ENCODE data around the gene WDR53. TPM values are rescaled to one million over a fixed set of nuclear protein-coding genes. Genes with fewer than 3 reads are reported as not detected.
A peak's percentile ranks its signal among the peaks of the same experiment; 100 is the strongest.

WDR53 gene
- total and polyA plus RNA-seq, 9 of the 15 experiments (the other 6 are each of a cell fraction or from before 2014, with no cell fraction given): 13.0 to 34.5 (median 20.9) TPM

GRCh38 chr3:196518966-196519717 is 49.2 kb downstream of the WDR53 start (continued):
- TF ChIP-seq, protein P1, sequence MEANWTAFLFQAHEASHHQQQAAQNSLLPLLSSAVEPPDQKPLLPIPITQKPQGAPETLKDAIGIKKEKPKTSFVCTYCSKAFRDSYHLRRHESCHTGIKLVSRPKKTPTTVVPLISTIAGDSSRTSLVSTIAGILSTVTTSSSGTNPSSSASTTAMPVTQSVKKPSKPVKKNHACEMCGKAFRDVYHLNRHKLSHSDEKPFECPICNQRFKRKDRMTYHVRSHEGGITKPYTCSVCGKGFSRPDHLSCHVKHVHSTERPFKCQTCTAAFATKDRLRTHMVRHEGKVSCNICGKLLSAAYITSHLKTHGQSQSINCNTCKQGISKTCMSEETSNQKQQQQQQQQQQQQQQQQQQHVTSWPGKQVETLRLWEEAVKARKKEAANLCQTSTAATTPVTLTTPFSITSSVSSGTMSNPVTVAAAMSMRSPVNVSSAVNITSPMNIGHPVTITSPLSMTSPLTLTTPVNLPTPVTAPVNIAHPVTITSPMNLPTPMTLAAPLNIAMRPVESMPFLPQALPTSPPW (CRISPR knock-in tag; IDR thresholded peaks at IDR 0.05): peak; percentile 24; the same call in 1 of the 2 replicates
- 0 out of 2 replicates have a peak, but pooled peaks have one; percentile 14 for TF ChIP-seq FOXM1 (IDR thresholded peaks at IDR 0.05; ENCODE audit: low read depth)
- no peak for TF ChIP-seq FOXM1 (CRISPR knock-in tag; IDR thresholded peaks at IDR 0.05; ENCODE audit: low read depth)
- TF ChIP-seq, protein P2, sequence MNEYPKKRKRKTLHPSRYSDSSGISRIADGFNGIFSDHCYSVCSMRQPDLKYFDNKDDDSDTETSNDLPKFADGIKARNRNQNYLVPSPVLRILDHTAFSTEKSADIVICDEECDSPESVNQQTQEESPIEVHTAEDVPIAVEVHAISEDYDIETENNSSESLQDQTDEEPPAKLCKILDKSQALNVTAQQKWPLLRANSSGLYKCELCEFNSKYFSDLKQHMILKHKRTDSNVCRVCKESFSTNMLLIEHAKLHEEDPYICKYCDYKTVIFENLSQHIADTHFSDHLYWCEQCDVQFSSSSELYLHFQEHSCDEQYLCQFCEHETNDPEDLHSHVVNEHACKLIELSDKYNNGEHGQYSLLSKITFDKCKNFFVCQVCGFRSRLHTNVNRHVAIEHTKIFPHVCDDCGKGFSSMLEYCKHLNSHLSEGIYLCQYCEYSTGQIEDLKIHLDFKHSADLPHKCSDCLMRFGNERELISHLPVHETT (CRISPR knock-in tag; conservative IDR thresholded peaks at IDR 0.05 in 1 of 2, IDR thresholded peaks at IDR 0.05 in 1 of 2): no peak
- peak; percentile 96 for TF ChIP-seq ATF7 (IDR thresholded peaks at IDR 0.05)
- no peak for TF ChIP-seq ZNF197 (CRISPR knock-in tag; IDR thresholded peaks at IDR 0.05; ENCODE audit: low read depth)
- 0 out of 2 replicates have a peak, but pooled peaks have one; percentile 33 for TF ChIP-seq ZNF740 (CRISPR knock-in tag; IDR thresholded peaks at IDR 0.05)
- TF ChIP-seq ZNF740 (tag; IDR thresholded peaks at IDR 0.05): 0 out of 4 replicates have a peak, but pooled peaks of 1 of the 2 experiments have one; percentile 12
- TF ChIP-seq MLLT1 (IDR thresholded peaks at IDR 0.05): peak in 1 of 2 experiments; percentile 60; a peak in 1 of 4 replicates
- TF ChIP-seq RAD51 (IDR thresholded peaks at IDR 0.05; ENCODE audit: borderline replicate concordance, low read depth): peak; percentile 43; the same call in 1 of the 2 replicates
- TF ChIP-seq, protein P3, sequence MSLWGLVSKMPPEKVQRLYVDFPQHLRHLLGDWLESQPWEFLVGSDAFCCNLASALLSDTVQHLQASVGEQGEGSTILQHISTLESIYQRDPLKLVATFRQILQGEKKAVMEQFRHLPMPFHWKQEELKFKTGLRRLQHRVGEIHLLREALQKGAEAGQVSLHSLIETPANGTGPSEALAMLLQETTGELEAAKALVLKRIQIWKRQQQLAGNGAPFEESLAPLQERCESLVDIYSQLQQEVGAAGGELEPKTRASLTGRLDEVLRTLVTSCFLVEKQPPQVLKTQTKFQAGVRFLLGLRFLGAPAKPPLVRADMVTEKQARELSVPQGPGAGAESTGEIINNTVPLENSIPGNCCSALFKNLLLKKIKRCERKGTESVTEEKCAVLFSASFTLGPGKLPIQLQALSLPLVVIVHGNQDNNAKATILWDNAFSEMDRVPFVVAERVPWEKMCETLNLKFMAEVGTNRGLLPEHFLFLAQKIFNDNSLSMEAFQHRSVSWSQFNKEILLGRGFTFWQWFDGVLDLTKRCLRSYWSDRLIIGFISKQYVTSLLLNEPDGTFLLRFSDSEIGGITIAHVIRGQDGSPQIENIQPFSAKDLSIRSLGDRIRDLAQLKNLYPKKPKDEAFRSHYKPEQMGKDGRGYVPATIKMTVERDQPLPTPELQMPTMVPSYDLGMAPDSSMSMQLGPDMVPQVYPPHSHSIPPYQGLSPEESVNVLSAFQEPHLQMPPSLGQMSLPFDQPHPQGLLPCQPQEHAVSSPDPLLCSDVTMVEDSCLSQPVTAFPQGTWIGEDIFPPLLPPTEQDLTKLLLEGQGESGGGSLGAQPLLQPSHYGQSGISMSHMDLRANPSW (CRISPR knock-in tag; IDR thresholded peaks at IDR 0.05): peak; percentile 57; the same call in 1 of the 2 replicates
- TF ChIP-seq MTA3 (IDR thresholded peaks at IDR 0.05; ENCODE audit: borderline replicate concordance): 0 out of 2 replicates have a peak, but pooled peaks have one; percentile 32
- peak; percentile 64 for TF ChIP-seq NFIC (IDR thresholded peaks at IDR 0.05)
- no peak for TF ChIP-seq ZFP30 (CRISPR knock-in tag; IDR thresholded peaks at IDR 0.05; ENCODE audit: borderline replicate concordance)
- TF ChIP-seq, protein P4, sequence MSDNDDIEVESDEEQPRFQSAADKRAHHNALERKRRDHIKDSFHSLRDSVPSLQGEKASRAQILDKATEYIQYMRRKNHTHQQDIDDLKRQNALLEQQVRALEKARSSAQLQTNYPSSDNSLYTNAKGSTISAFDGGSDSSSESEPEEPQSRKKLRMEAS (CRISPR knock-in tag; IDR thresholded peaks at IDR 0.05): peak; percentile 98
- peak; percentile 80 for TF ChIP-seq BHLHE40 (IDR thresholded peaks at IDR 0.05; ENCODE audit: low read length)
- TF ChIP-seq JUN (IDR thresholded peaks at IDR 0.05; ENCODE audit: borderline replicate concordance, low read depth, low read length): peak; percentile 81
- TF ChIP-seq JUN (CRISPR knock-in tag; IDR thresholded peaks at IDR 0.05; ENCODE audit: borderline replicate concordance): peak; percentile 87; the same call in 1 of the 2 replicates
